ENCODE results near the gene FGFR2.
"Not testable (repeated sequence)": the region's sequence is repeated elsewhere in the genome, so short reads cannot be mapped to it uniquely, and the experiment has no call there.

Gene FGFR2

GRCh38 chr10:121521794-121522556 is 76.3 kb downstream of the FGFR2 start:
- Histone ChIP-seq H3K36me3 (ENCODE audit: insufficient read depth, low read length) (peaks cover 16% of the 10 kb centered on the region), H3K4me1 (ENCODE audit: insufficient read depth, low read length) (no peaks in the 10 kb centered on the region), H3K9me3 (ENCODE audit: control insufficient read depth, insufficient read depth, low read length) (no peaks in the 10 kb centered on the region)

GRCh38 chr10:121520526-121520925 is 77.7 kb downstream of the FGFR2 start:
- peaks cover 12% of the 10 kb centered on the region for H3K36me3 ChIP-seq (ENCODE audit: insufficient read depth, low read length)
- not testable (repeated sequence) for H3K9me3 ChIP-seq (ENCODE audit: control insufficient read depth, insufficient read depth, low read length); H3K4me1 ChIP-seq (ENCODE audit: insufficient read depth, low read length); H3K9ac ChIP-seq (ENCODE audit: low read depth, low read length)

More at GRCh38 chr10:121521794-121522556, 76.3 kb downstream of the FGFR2 start:
- no peak overlapping the region for H3K9ac ChIP-seq (ENCODE audit: low read depth, low read length)

- no peaks in the 10 kb centered on the region for H3K9me3 ChIP-seq (ENCODE audit: control insufficient read depth, insufficient read depth, low read length)
- H3K4me1 ChIP-seq (ENCODE audit: insufficient read depth, low read length) = no peaks in the 10 kb centered on the region
- peaks cover 14% of the 10 kb centered on the region for H3K36me3 ChIP-seq (ENCODE audit: insufficient read depth, low read length)
- no peak overlapping the region for H3K9ac ChIP-seq (ENCODE audit: low read depth, low read length)
Observed at GRCh38 chr10:121519901-121520493, 78.2 kb downstream of the FGFR2 start.

- H3K9ac ChIP-seq (ENCODE audit: low read depth, low read length) = no peak overlapping the region
- H3K36me3 ChIP-seq (ENCODE audit: insufficient read depth, low read length) = peaks cover 19% of the 10 kb centered on the region
- H3K9me3 ChIP-seq (ENCODE audit: control insufficient read depth, insufficient read depth, low read length) = no peaks in the 10 kb centered on the region
- H3K4me1 ChIP-seq (ENCODE audit: insufficient read depth, low read length) = peaks cover 5% of the 10 kb centered on the region; the same call in 1 of the 2 replicates
Observed at GRCh38 chr10:121519411-121519810, 78.8 kb downstream of the FGFR2 start.

- no peaks in the 10 kb centered on the region for H3K9me3 ChIP-seq (ENCODE audit: control insufficient read depth, insufficient read depth, low read length)
- peaks cover 15% of the 10 kb centered on the region; the same call in 1 of the 2 replicates for H3K4me1 ChIP-seq (ENCODE audit: insufficient read depth, low read length)
- no peak overlapping the region for H3K9ac ChIP-seq (ENCODE audit: low read depth, low read length)
- peaks cover 19% of the 10 kb centered on the region for H3K36me3 ChIP-seq (ENCODE audit: insufficient read depth, low read length)
Observed at GRCh38 chr10:121518333-121518732, 79.9 kb downstream of the FGFR2 start.

- Histone ChIP-seq H3K36me3 (ENCODE audit: insufficient read depth, low read length) (peaks cover 13% of the 10 kb centered on the region), H3K9me3 (ENCODE audit: control insufficient read depth, insufficient read depth, low read length) (no peaks in the 10 kb centered on the region), H3K4me1 (ENCODE audit: insufficient read depth, low read length) (peaks cover 15% of the 10 kb centered on the region; the same call in 1 of the 2 replicates), H3K9ac (ENCODE audit: low read depth, low read length) (no peak overlapping the region)
Observed at GRCh38 chr10:121516093-121516865, 82.0 kb downstream of the FGFR2 start.

- peaks cover 23% of the 10 kb centered on the region for H3K4me1 ChIP-seq (ENCODE audit: insufficient read depth, low read length)
- H3K36me3 ChIP-seq (ENCODE audit: insufficient read depth, low read length) = peaks cover 8% of the 10 kb centered on the region
- no peaks in the 10 kb centered on the region for H3K9me3 ChIP-seq (ENCODE audit: control insufficient read depth, insufficient read depth, low read length)
- no peak overlapping the region for H3K9ac ChIP-seq (ENCODE audit: low read depth, low read length)
Observed at GRCh38 chr10:121514141-121514865, 83.9 kb downstream of the FGFR2 start.

- no peaks in the 10 kb centered on the region for H3K9me3 ChIP-seq (ENCODE audit: control insufficient read depth, insufficient read depth, low read length)
- H3K9ac ChIP-seq (ENCODE audit: low read depth, low read length) = no peak overlapping the region
- peaks cover 8% of the 10 kb centered on the region for H3K36me3 ChIP-seq (ENCODE audit: insufficient read depth, low read length)
- H3K4me1 ChIP-seq (ENCODE audit: insufficient read depth, low read length) = peaks cover 23% of the 10 kb centered on the region
Observed at GRCh38 chr10:121511943-121512342, 86.3 kb downstream of the FGFR2 start.

GRCh38 chr10:121511460-121511859 is 86.8 kb downstream of the FGFR2 start:
- Histone ChIP-seq H3K4me1 (ENCODE audit: insufficient read depth, low read length) (peaks cover 23% of the 10 kb centered on the region), H3K9ac (ENCODE audit: low read depth, low read length) (no peak overlapping the region), H3K9me3 (ENCODE audit: control insufficient read depth, insufficient read depth, low read length) (no peaks in the 10 kb centered on the region), H3K36me3 (ENCODE audit: insufficient read depth, low read length) (peaks cover 8% of the 10 kb centered on the region)

GRCh38 chr10:121510201-121510771 is 88.0 kb downstream of the FGFR2 start:
- Histone ChIP-seq H3K9ac (ENCODE audit: low read depth, low read length) (no peak overlapping the region), H3K9me3 (ENCODE audit: control insufficient read depth, insufficient read depth, low read length) (no peaks in the 10 kb centered on the region), H3K36me3 (ENCODE audit: insufficient read depth, low read length) (peaks cover 8% of the 10 kb centered on the region), H3K4me1 (ENCODE audit: insufficient read depth, low read length) (peaks cover 23% of the 10 kb centered on the region)

- H3K9ac ChIP-seq (ENCODE audit: low read depth, low read length) = no peak overlapping the region
- H3K36me3 ChIP-seq (ENCODE audit: insufficient read depth, low read length) = peaks cover 7% of the 10 kb centered on the region
- H3K9me3 ChIP-seq (ENCODE audit: control insufficient read depth, insufficient read depth, low read length) = no peaks in the 10 kb centered on the region
- peaks cover 21% of the 10 kb centered on the region for H3K4me1 ChIP-seq (ENCODE audit: insufficient read depth, low read length)
Observed at GRCh38 chr10:121509796-121510195, 88.4 kb downstream of the FGFR2 start.

GRCh38 chr10:121509112-121509511 is 89.1 kb downstream of the FGFR2 start:
- Histone ChIP-seq H3K36me3 (ENCODE audit: insufficient read depth, low read length) (peaks cover 7% of the 10 kb centered on the region), H3K9me3 (ENCODE audit: control insufficient read depth, insufficient read depth, low read length) (no peaks in the 10 kb centered on the region), H3K4me1 (ENCODE audit: insufficient read depth, low read length) (peaks cover 15% of the 10 kb centered on the region), H3K9ac (ENCODE audit: low read depth, low read length) (no peak overlapping the region)

GRCh38 chr10:121503587-121504051 is 94.6 kb downstream of the FGFR2 start:
- Histone ChIP-seq H3K4me1 (ENCODE audit: insufficient read depth, low read length) (no peaks in the 10 kb centered on the region), H3K36me3 (ENCODE audit: insufficient read depth, low read length) (peaks cover 23% of the 10 kb centered on the region), H3K9ac (ENCODE audit: low read depth, low read length) (no peak overlapping the region), H3K9me3 (ENCODE audit: control insufficient read depth, insufficient read depth, low read length) (no peaks in the 10 kb centered on the region)

- no peaks in the 10 kb centered on the region for H3K9me3 ChIP-seq (ENCODE audit: control insufficient read depth, insufficient read depth, low read length)
- H3K4me1 ChIP-seq (ENCODE audit: insufficient read depth, low read length) = no peaks in the 10 kb centered on the region
- H3K36me3 ChIP-seq (ENCODE audit: insufficient read depth, low read length) = peaks cover 31% of the 10 kb centered on the region
- no peak overlapping the region for H3K9ac ChIP-seq (ENCODE audit: low read depth, low read length)
Observed at GRCh38 chr10:121501796-121502195, 96.4 kb downstream of the FGFR2 start.
